ENCODE results near the gene MON2. TPM values are rescaled to one million over a fixed set of nuclear protein-coding genes. Genes with fewer than 3 reads are reported as not detected.

MON2 gene
- total RNA-seq, 4 donors from 2014 or later, result 36.1 to 92.9 (median 42.8) TPM

DNA sequence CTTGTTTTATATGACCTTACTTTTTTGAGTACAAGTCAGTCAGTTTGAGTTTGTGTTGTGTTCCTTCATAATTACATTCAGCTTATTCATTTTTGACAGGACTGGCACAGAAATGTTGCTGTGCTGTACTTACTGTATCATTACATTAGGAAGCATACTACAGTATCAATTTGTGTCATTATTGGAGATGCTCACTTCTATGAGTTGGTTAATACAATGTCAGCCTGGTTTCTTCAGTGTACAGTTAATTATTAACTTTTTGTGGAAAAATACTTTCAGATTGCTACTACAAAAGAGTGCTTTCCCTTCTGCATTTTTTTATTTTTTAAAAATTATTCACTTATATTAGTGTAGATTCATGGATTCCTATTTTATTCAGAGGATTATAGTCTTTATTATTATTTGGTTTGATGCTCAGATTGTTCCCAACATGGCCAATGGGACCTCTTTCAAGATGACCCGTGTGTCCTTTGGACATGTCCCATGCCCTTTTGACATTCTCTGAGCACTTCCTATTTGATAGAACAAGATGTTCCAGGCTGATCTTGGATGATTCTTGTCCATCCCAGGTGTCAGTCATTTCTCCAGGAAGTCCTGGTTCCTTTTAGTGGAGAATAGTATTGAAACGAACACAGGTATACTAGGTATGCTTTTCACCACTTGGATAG, 66.6 kb downstream of the MON2 start:
- intact Hi-C loops (cut with DNase I; ENCODE audit: low total_unique reads), result no loop called here
- H3K4me3 ChIP-seq (ENCODE audit: low read depth, poor library complexity, severe bottlenecking), result no peak overlapping the region
- no peak for TF ChIP-seq POLR2A (IDR thresholded peaks at IDR 0.05)
- TF ChIP-seq, protein P1, sequence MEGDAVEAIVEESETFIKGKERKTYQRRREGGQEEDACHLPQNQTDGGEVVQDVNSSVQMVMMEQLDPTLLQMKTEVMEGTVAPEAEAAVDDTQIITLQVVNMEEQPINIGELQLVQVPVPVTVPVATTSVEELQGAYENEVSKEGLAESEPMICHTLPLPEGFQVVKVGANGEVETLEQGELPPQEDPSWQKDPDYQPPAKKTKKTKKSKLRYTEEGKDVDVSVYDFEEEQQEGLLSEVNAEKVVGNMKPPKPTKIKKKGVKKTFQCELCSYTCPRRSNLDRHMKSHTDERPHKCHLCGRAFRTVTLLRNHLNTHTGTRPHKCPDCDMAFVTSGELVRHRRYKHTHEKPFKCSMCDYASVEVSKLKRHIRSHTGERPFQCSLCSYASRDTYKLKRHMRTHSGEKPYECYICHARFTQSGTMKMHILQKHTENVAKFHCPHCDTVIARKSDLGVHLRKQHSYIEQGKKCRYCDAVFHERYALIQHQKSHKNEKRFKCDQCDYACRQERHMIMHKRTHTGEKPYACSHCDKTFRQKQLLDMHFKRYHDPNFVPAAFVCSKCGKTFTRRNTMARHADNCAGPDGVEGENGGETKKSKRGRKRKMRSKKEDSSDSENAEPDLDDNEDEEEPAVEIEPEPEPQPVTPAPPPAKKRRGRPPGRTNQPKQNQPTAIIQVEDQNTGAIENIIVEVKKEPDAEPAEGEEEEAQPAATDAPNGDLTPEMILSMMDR (IDR thresholded peaks at IDR 0.05), result no peak
- 93 to 96% methylated on average over 2 of the region's 2 CpGs for WGBS, 2 donors
- DNase-seq (ENCODE audit: low spot score in 2 of 2), result no peak

DNA sequence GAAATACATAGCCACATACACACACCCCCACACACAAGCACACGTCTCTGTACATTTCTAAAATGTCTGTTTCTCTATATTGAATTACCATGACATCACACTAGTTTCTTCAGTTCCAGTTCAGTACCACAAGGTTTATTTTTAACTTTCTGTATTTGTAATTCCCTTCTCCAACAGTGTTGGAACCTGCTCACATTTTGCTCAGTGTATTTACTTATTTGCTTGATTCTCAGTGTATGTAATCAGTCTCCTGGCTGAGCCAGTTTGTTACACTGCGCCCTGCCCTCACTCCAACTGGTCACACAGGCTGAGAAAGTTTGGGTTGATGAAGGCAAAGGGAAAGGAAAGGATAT, 67.1 kb downstream of the MON2 start:
- DNase-seq (ENCODE audit: low spot score in 2 of 2), result no peak
- intact Hi-C loops (cut with DNase I; ENCODE audit: low total_unique reads), result no loop called here
- TF ChIP-seq POLR2A (IDR thresholded peaks at IDR 0.05), result no peak
- TF ChIP-seq, protein P1 (IDR thresholded peaks at IDR 0.05), result no peak
- 87 to 94% methylated on average over 2 of the region's 2 CpGs for WGBS, 2 donors
- H3K4me3 ChIP-seq (ENCODE audit: low read depth, poor library complexity, severe bottlenecking), result no peak overlapping the region

DNA sequence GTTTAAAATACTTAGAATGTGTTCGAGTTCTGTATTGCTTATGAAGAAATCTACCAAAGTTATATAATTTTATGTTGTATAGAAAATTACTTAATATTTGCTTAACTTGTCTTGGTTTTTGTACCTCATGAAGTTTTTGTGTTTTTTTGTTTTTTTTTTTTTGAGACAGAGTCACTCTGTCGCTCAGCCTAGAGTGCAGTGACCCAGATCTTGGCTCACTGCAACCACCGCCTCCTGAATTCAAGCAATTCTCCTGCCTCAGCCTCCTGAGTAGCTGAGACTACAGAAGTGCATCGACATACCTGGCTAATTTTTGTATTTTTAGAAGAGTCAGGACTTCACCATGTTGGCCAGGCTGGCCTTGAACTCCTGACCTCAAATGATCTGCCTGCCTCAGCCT, 69.9 kb downstream of the MON2 start:
- WGBS, 2 donors, result 77 to 100% methylated on average over 4 of the region's 4 CpGs

DNA sequence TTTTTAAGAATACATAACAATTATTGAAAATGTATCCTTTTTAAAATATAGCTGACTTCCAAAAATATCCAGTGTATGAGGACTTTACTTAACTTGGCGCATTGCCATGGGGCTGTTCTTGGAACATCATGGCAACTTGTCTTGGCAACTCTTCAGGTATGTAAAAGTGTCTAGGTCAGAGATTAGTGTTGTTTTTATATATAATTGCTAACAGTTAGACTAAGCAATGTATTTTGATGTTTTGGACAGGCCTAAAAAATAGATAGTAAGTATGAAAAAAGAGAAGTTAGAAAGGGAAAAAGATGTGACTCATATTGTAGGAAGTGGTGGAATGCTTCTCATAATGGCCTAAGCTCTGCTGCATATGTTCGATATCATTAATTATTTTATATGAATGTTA, 70.9 kb downstream of the MON2 start:
- no peak for DNase-seq (ENCODE audit: low spot score in 2 of 2)

More for the DNA sequence above, 69.9 kb downstream of the MON2 start:
- intact Hi-C loops (cut with DNase I; ENCODE audit: low total_unique reads), result no loop called here
- no peak for TF ChIP-seq POLR2A (IDR thresholded peaks at IDR 0.05)
- TF ChIP-seq, protein P1 (IDR thresholded peaks at IDR 0.05), result no peak
- DNase-seq (ENCODE audit: low spot score in 2 of 2), result no peak
- H3K4me3 ChIP-seq (ENCODE audit: low read depth, poor library complexity, severe bottlenecking), result no peak overlapping the region

DNA sequence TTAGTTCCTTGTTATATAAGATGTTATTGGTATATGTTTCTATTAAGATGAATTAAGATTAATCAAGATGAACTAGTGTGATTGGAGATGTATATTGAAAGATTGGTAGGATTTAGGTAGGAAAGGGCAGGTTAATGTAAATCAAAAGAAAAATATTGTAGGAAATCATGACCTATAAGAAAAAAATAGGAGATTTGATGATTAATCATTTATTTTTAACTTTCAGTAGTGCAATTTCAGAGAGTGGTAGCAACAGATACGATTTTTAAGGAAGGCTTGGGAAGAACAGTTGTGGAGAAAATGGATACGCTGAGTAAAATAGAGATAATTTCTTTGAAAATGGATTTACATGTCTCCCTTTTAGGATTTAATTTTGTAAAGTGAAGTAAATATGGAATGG, 73.7 kb downstream of the MON2 start:
- no peak for DNase-seq (ENCODE audit: low spot score in 2 of 2)
- no peak overlapping the region for H3K4me3 ChIP-seq (ENCODE audit: low read depth, poor library complexity, severe bottlenecking)
- WGBS, 2 donors, result 83 to 94% methylated on average over 2 of the region's 2 CpGs
- intact Hi-C loops (cut with DNase I; ENCODE audit: low total_unique reads), result no loop called here
- TF ChIP-seq, protein P1 (IDR thresholded peaks at IDR 0.05), result no peak
- no peak for TF ChIP-seq POLR2A (IDR thresholded peaks at IDR 0.05)

More for the DNA sequence above, 70.9 kb downstream of the MON2 start:
- intact Hi-C loops (cut with DNase I; ENCODE audit: low total_unique reads), result no loop called here
- WGBS, 2 donors, result 79 to 81% methylated on average over 2 of the region's 2 CpGs
- no peak overlapping the region for H3K4me3 ChIP-seq (ENCODE audit: low read depth, poor library complexity, severe bottlenecking)
- no peak for TF ChIP-seq POLR2A (IDR thresholded peaks at IDR 0.05)
- TF ChIP-seq, protein P1 (IDR thresholded peaks at IDR 0.05), result no peak

DNA sequence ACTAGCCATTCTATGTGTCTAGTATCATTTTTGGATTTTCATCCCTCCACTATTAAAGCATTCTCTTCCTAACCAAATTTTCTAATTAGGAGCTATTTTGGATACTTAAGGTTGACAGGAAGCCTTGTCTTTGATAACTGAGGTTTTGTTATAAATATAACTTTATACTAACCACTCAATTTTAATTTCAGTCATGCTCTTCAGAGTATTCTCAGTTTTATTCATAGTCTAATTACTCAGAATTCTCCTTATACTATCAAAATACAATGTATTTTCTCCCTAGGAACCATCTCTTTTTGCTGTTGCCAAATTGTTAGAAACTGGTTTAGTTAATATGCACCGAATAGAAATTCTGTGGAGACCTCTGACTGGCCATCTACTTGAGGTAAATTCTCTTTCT, 76.2 kb downstream of the MON2 start:
- intact Hi-C loops (cut with DNase I; ENCODE audit: low total_unique reads), result no loop called here
- WGBS, 2 donors, result 83 to 91% methylated on average over 1 of the region's 1 CpG
- DNase-seq (ENCODE audit: low spot score in 2 of 2), result no peak
- TF ChIP-seq, protein P1 (IDR thresholded peaks at IDR 0.05), result no peak
- no peak for TF ChIP-seq POLR2A (IDR thresholded peaks at IDR 0.05)
- H3K4me3 ChIP-seq (ENCODE audit: low read depth, poor library complexity, severe bottlenecking), result no peak overlapping the region

Measured in lower leg skin (tissue), 4 donors.